Sigmoid colon (tissue), 7 donors: ENCODE results near the gene CDA. TPM values are rescaled to one million over a fixed set of nuclear protein-coding genes. Genes with fewer than 3 reads are reported as not detected.

Experiments used
- DNase-seq: peaks from one replicate; pipeline ENCODE4 v3.0.0-alpha.2; 2019
- H3K27ac ChIP-seq, 4 donors: fragments of 200-600 bp; sonication (generic); one replicate each; pipeline ENCODE4 v1.5.1; 2016 to 2019; ENCODE audit warnings: mild to moderate bottlenecking in 1 of 4
- H3K27me3 ChIP-seq, 3 donors: fragments of 200-600 bp; sonication (generic); one replicate each; pipeline ENCODE4 v1.5.1; 2019; ENCODE audit warnings: mild to moderate bottlenecking in 1 of 3
- H3K36me3 ChIP-seq, 4 donors: fragments of 200-600 bp; sonication (generic); one replicate each; pipeline ENCODE4 v1.5.1; 2016 to 2019
- H3K4me1 ChIP-seq, 4 donors: fragments of 200-600 bp; sonication (generic); one replicate each; pipeline ENCODE4 v1.5.1; 2017 to 2019
- H3K4me3 ChIP-seq, 4 donors: fragments of 200-600 bp; sonication (generic); one replicate each; pipeline ENCODE4 v1.5.1; 2017 to 2019; ENCODE audit warnings: mild to moderate bottlenecking in 2 of 4, moderate library complexity in 1 of 4
- H3K9me3 ChIP-seq, 4 donors: fragments of 200-600 bp in 3 of 4; sonication (generic) in 3 of 4; one replicate each; pipeline versions ENCODE4 v1.5.1 to v1.6.1; 2013 to 2019
- CTCF ChIP-seq, 4 experiments: fragments of 450-650 bp in 3 of 4; fragments of 200-600 bp in 1 of 4; IDR thresholded peaks; one replicate each; pipeline ENCODE4 v1.5.1; 2016 to 2019; ENCODE audit warnings: antibody characterized with exemption in 4 of 4, mild to moderate bottlenecking in 3 of 4, moderate library complexity in 2 of 4
- EP300 ChIP-seq, 4 donors: sonication (generic); formaldehyde crosslinking; IDR thresholded peaks; one replicate each; pipeline ENCODE4 v1.6.1; 2017; ENCODE audit warnings: antibody characterized with exemption in 4 of 4
- POLR2A ChIP-seq, 2 donors: fragments of 450-650 bp; IDR thresholded peaks; one replicate each; pipeline ENCODE4 v1.6.1; 2016; ENCODE audit warnings: antibody characterized with exemption in 2 of 2, mild to moderate bottlenecking in 2 of 2, moderate library complexity in 2 of 2
- POLR2AphosphoS5 ChIP-seq, 4 donors: sonication (generic); formaldehyde crosslinking; IDR thresholded peaks; one replicate each; pipeline ENCODE4 v1.6.1; 2017; ENCODE audit warnings: antibody characterized with exemption in 4 of 4
- WGBS, 2 donors: extraction: QIAGEN DNeasy Blood & Tissue Kit; methylation state at CpG; one replicate each; pipeline ENCODE4 v1.1.7; 2013; 5-methylcytosine and 5-hydroxymethylcytosine counted together
- intact Hi-C: fragments of 100-400 bp; cut with DNase I; formaldehyde crosslinking; loops from one replicate; pipeline ENCODE4 v1.15.1; 2023
- polyA plus RNA-seq, 3 donors: library from polyadenylated mRNA; stranded (reverse); fragments of 200-250 nt; gene quantifications; one replicate each; pipeline ENCODE4 v1.2.3, GENCODE V29; 2013
- total RNA-seq, 4 donors: library from RNA; depleted of rRNA; stranded (reverse); fragments of >200 nt; gene quantifications; one replicate each; pipeline ENCODE4 v1.1.0, GENCODE V29; 2016
- donor health status: healthy with polysubstance abuse.
- donor health status: Bipolar disorder and iron deficiency.
- donor health status: healthy.

Gene CDA
- total and polyA plus RNA-seq, 7 donors = 1.3 to 272 (median 4.3) TPM

GRCh38 chr1:20610970-20611369 is 22.1 kb downstream of the CDA start:
- WGBS, 2 donors = 88 to 96% methylated on average over 2 of the region's 2 CpGs
- TF ChIP-seq POLR2A (IDR thresholded peaks at IDR 0.05) (no peak), CTCF (IDR thresholded peaks at IDR 0.05) (no peak), POLR2AphosphoS5 (IDR thresholded peaks at IDR 0.05) (no peak), EP300 (IDR thresholded peaks at IDR 0.05) (no peak)
- H3K9me3 ChIP-seq = no peaks in the 10 kb centered on the region
- intact Hi-C loops = no loop called here
- H3K27me3 ChIP-seq = no peaks in the 10 kb centered on the region
- H3K4me3 ChIP-seq = no peak overlapping the region
- no peak for DNase-seq
- no peak overlapping the region for H3K27ac ChIP-seq
- peaks cover 0 to 19% (median 11%) of the 10 kb centered on the region in 4 donors for H3K4me1 ChIP-seq
- H3K36me3 ChIP-seq = no peaks in the 10 kb centered on the region

GRCh38 chr1:20611652-20612051 is 22.8 kb downstream of the CDA start:
- Histone ChIP-seq H3K9me3 (no peaks in the 10 kb centered on the region), H3K27me3 (no peaks in the 10 kb centered on the region), H3K27ac (no peak overlapping the region), H3K4me1 (peaks cover 0 to 26% (median 15%) of the 10 kb centered on the region in 4 donors), H3K36me3 (no peaks in the 10 kb centered on the region), H3K4me3 (no peak overlapping the region)
- intact Hi-C loops = no loop called here
- 94 to 96% methylated on average over 5 of the region's 5 CpGs for WGBS, 2 donors
- no peak for DNase-seq
- no peak for TF ChIP-seq EP300 (IDR thresholded peaks at IDR 0.05)
- TF ChIP-seq POLR2AphosphoS5 (IDR thresholded peaks at IDR 0.05) = no peak
- TF ChIP-seq CTCF (IDR thresholded peaks at IDR 0.05) = no peak
- no peak for TF ChIP-seq POLR2A (IDR thresholded peaks at IDR 0.05)

- peaks cover 0 to 27% (median 15%) of the 10 kb centered on the region in 4 donors for H3K4me1 ChIP-seq
- intact Hi-C loops = no loop called here
- H3K27me3 ChIP-seq = no peaks in the 10 kb centered on the region
- DNase-seq = no peak
- H3K9me3 ChIP-seq = no peaks in the 10 kb centered on the region
- no peak overlapping the region for H3K27ac ChIP-seq
- H3K36me3 ChIP-seq = no peaks in the 10 kb centered on the region
- no peak overlapping the region for H3K4me3 ChIP-seq
- 17 to 69% methylated on average over 11 of the region's 11 CpGs for WGBS, 2 donors
- TF ChIP-seq POLR2AphosphoS5 (IDR thresholded peaks at IDR 0.05) (no peak), POLR2A (IDR thresholded peaks at IDR 0.05) (no peak), CTCF (IDR thresholded peaks at IDR 0.05) (no peak), EP300 (IDR thresholded peaks at IDR 0.05) (no peak)
Observed at GRCh38 chr1:20612221-20612746, 23.4 kb downstream of the CDA start.

DNA sequence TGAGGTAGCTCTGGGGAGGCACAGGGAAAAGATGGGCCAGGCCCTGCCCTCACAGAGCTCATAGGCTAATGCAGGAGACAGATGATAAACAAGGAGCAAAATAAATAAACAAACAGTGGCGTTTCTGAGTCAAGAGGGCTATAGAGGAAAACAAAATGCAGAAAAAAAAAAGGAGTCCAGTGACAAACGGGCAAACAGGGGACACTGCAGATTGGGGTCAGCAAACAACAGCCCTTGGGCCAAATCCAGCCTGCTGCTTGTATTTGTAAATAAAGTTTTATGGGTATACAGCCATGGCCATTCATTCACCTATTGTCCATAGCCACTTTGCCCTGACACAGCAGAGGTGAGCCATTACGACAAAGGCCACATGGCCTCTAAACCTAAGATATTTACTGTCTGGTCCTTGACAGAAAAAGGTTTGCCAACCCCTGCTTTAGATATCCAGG is 25.3 kb downstream of the CDA start:
- TF ChIP-seq POLR2A (IDR thresholded peaks at IDR 0.05) (no peak), CTCF (IDR thresholded peaks at IDR 0.05) (no peak), POLR2AphosphoS5 (IDR thresholded peaks at IDR 0.05) (no peak), EP300 (IDR thresholded peaks at IDR 0.05) (no peak)
- Histone ChIP-seq H3K4me3 (no peak overlapping the region), H3K27ac (peak overlapping the region; percentile 59 to 79 (median 76)), H3K36me3 (no peaks in the 10 kb centered on the region), H3K4me1 (peaks cover 0 to 27% (median 15%) of the 10 kb centered on the region in 4 donors), H3K27me3 (no peaks in the 10 kb centered on the region), H3K9me3 (no peaks in the 10 kb centered on the region)
- intact Hi-C loops = no loop called here
- WGBS, 2 donors = 23 to 64% methylated on average over 3 of the region's 3 CpGs
- no peak for DNase-seq
